ENCODE results near the gene CPSF7. TPM values are rescaled to one million over a fixed set of nuclear protein-coding genes. Genes with fewer than 3 reads are reported as not detected.

The CPSF7 gene
- total RNA-seq, 1 donor, result 33.2 TPM

GRCh38 chr11:61377461-61378160 lies 52.2 kb downstream of the CPSF7 start:
- peak; percentile 37 for DNase-seq (ENCODE audit: low read depth)
- TF ChIP-seq CTCF (IDR thresholded peaks at IDR 0.05; ENCODE audit: insufficient read depth, low read depth, low read length), result no peak
- no peak overlapping the region for H3K4me3 ChIP-seq (ENCODE audit: low read depth, low read length)

- no peak for DNase-seq (ENCODE audit: low read depth)
- TF ChIP-seq CTCF (IDR thresholded peaks at IDR 0.05; ENCODE audit: insufficient read depth, low read depth, low read length), result no peak
- no peak overlapping the region for H3K4me3 ChIP-seq (ENCODE audit: low read depth, low read length)
Measured at GRCh38 chr11:61375761-61376108, 54.0 kb downstream of the CPSF7 start.

DNA sequence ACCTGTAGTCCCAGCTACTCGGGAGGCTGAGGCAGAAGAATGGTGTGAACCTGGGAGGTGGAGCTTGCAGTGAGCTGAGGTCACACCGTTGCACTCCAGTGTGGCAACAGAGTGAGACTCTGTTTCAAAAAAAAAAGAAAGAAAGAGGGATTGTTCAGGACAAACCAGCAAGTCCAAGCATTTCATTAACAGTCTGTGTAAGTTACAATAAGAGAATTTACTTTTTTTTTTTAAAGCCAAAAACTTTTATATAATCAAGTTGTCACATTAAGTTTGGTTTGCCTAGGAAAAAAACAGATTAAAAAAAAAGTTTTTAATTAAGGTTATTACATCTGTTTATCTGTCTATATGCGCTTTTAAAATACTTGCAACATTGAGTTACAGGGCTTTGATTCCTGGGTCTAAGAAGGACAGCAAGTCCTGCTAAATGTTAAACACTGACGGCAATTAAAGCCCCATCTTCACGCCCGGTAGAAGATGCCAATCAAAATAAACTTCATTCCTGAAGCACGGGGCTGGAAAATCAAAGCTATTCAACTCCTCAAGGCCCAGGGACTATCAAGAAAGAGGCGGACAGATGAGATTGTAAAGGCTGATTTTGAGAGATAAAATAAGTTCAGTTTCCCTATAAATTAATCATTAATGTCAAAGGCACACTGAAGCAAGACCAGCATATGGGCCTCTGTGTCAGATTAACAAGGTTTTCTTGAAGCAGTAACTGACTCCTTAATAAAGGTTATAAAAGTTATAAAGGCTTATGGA lies 56.9 kb downstream of the CPSF7 start:
- H3K4me3 ChIP-seq (ENCODE audit: low read depth, low read length), result no peak overlapping the region
- no peak for TF ChIP-seq CTCF (IDR thresholded peaks at IDR 0.05; ENCODE audit: insufficient read depth, low read depth, low read length)
- DNase-seq (ENCODE audit: low read depth), result no peak

- no peak overlapping the region for H3K4me3 ChIP-seq (ENCODE audit: low read depth, low read length)
- DNase-seq (ENCODE audit: low read depth), result peak; percentile 38
- TF ChIP-seq CTCF (IDR thresholded peaks at IDR 0.05; ENCODE audit: insufficient read depth, low read depth, low read length), result no peak
Measured at GRCh38 chr11:61370349-61371005, 59.3 kb downstream of the CPSF7 start.

DNA sequence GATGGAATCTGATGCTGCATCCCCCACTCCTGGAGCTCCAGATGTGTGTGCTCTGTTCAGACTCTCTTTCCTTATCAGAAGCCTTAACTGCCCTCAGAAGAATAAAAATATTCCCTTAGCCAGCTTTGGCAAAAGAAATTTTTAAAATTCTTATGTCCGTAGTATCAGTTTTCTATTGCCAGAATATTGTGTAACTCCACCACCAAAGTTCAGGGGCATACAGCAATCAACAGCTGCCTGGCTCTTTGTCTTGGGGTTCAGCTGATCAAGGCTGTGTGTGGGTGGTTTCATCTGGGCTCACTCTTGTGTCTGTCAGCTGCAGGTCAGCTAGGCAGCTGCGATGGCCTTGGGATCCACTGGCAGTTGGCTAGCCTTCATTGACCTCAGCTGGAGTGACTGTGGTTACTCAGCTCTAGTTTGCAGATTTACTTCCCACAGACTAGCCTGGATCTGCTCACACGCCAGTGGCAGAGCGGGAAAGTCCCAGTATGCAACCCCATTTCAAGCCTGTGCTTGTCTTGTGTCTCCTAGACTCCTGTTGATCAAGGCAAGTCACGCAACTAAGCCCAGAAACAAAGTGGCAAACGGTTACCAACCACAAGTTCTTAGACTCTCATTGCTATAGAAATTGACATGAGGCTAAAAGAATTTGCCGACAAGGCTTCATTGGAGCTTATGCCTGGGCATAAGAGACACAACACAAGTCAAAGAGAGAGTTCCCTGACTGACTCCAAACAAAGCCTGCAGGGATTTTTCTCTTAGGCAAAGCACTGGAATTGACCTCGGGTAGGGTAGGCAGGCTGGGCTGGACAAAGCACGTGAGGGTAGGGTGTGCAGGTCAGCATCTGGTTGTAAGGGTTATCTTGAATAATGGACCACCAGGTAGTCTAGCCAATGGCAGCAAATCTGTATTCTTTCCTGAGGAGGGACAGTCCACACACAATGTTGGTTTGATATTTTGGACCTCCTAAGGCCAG lies 60.1 kb downstream of the CPSF7 start:
- H3K4me3 ChIP-seq (ENCODE audit: low read depth, low read length), result no peak overlapping the region
- no peak for TF ChIP-seq CTCF (IDR thresholded peaks at IDR 0.05; ENCODE audit: insufficient read depth, low read depth, low read length)
- DNase-seq (ENCODE audit: low read depth), result peak; percentile 97

GRCh38 chr11:61368646-61369045 lies 61.1 kb downstream of the CPSF7 start:
- no peak for TF ChIP-seq CTCF (IDR thresholded peaks at IDR 0.05; ENCODE audit: insufficient read depth, low read depth, low read length)
- no peak overlapping the region for H3K4me3 ChIP-seq (ENCODE audit: low read depth, low read length)
- DNase-seq (ENCODE audit: low read depth), result no peak
